MG63 (cell line): ENCODE data around the gene TNIK. TPM values are rescaled to one million over a fixed set of nuclear protein-coding genes. Genes with fewer than 3 reads are reported as not detected.
A peak's percentile ranks its signal among the peaks of the same experiment; 100 is the strongest.
"Not testable (repeated sequence)": the region's sequence is repeated elsewhere in the genome, so short reads cannot be mapped to it uniquely, and the experiment has no call there.

ENCODE experiments used
- DNase-seq: peaks from one replicate; pipeline ENCODE4 v3.0.0-alpha.2; 2020
- H3K27me3 ChIP-seq: fragments of 250-450 bp; sonication (Bioruptor Pico); 2 replicates; pipeline ENCODE4 v1.5.1; 2020; ENCODE audit warnings: mild to moderate bottlenecking, moderate library complexity
- H3K36me3 ChIP-seq: fragments of 250-450 bp; sonication (Bioruptor Pico); 2 replicates; pipeline ENCODE4 v1.5.1; 2020; ENCODE audit warnings: mild to moderate bottlenecking, moderate library complexity
- H3K4me3 ChIP-seq: fragments of 250-450 bp; sonication (Bioruptor Pico); 2 replicates; pipeline ENCODE4 v1.5.1; 2020; ENCODE audit warnings: mild to moderate bottlenecking, moderate library complexity
- H3K9me3 ChIP-seq: fragments of 250-450 bp; sonication (Bioruptor Pico); 2 replicates; pipeline ENCODE4 v1.5.1; 2020; ENCODE audit warnings: mild to moderate bottlenecking, moderate library complexity
- total RNA-seq: library from RNA; depleted of rRNA; stranded (reverse); fragments of >200 nt; shearing (Covaris generic); gene quantifications from 2 replicates; pipeline ENCODE4 v1.2.3, GENCODE V29; 2014; ENCODE audit warnings: low replicate concordance

The TNIK gene
- total RNA-seq, 1 experiment from 2014 or later, result 0.07 TPM

DNA sequence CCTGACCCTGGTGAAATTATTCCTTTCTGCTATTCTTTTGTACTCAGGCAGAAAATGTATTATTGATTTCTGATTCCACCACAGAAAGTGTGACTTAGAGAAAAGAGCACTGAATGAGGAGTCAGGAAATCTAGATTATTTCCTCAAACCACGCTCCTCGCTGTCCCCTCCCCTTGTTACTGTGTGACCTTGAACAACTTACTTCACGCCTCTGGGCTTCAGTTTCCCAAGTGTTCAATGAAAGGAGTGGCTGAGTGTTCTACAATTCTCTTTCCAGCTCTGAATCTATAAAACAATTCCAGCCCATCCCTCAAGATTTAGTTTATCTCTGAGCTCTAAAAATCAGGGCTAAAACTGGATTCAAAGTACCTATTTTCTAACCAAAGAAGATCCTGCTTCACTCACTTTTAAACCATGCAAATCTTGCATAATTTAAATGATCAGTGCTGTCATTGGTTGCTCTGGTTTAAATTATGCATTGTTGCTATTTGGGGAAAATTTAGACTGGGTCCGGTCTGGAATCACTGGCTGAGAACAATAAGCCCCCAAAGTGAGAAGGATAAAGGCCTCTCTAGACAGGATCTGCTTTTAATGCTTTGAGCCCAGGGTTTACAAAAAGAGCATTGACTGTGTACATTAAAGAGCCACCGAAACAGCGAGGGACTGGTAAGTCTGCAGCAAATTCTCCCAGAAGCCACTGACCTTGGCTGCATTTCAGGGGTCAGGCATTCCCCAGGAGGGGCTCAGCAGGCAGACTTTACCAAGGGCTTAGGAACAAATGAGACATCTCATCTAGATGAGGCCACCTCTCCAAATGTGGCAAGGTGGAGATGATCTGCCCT, 3.2 kb downstream of the TNIK start:
- DNase-seq, result no peak
- no peaks in the 10 kb centered on the region for H3K9me3 ChIP-seq
- H3K27me3 ChIP-seq, result peaks cover 20% of the 10 kb centered on the region
- no peaks in the 10 kb centered on the region for H3K36me3 ChIP-seq
- no peak overlapping the region for H3K4me3 ChIP-seq

GRCh38 chr3:171455603-171456550, 4.3 kb downstream of the TNIK start:
- no peak for DNase-seq
- Histone ChIP-seq H3K36me3 (no peaks in the 10 kb centered on the region), H3K27me3 (peaks cover 14% of the 10 kb centered on the region)

GRCh38 chr3:171454041-171454440, 6.2 kb downstream of the TNIK start:
- peaks cover 6% of the 10 kb centered on the region; the same call in 1 of the 2 replicates for H3K27me3 ChIP-seq

More at GRCh38 chr3:171455603-171456550, 4.3 kb downstream of the TNIK start:
- Histone ChIP-seq H3K9me3 (no peaks in the 10 kb centered on the region), H3K4me3 (no peak overlapping the region)

DNA sequence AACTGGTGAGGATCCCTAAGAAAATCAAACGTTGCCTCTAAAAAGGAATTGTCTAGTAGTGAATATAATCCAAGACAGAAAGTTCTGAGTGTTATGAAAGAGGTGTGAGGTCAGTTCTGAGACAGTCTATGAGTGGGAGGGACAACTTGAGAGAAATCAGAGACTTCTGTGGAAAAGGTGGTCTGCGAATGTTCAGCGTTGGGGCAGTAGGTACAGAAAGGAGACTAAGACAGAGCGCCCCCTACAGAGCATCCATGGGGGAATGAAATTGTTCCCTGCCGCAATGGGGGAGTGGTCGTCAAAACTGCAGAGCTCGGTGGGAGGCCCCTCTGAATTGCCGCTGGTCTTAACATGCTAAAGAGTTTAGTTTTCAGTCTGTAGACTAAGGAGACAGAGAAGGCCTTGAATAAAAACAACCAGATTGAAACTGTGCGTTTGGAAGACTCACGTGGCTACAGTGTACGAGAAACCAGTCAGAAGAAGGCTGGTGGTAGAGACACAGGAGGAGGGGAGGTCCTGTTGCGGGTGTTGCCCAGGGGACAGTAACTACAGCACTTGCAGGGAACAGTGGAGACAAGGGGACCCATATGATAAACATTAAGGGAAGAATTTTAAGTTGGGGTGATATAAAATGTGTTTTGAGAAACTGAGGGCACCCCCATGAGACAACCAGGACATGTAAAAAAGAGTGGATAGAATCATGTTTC, 6.9 kb downstream of the TNIK start:
- Histone ChIP-seq H3K4me3 (no peak overlapping the region), H3K9me3 (no peaks in the 10 kb centered on the region), H3K27me3 (peaks cover 2% of the 10 kb centered on the region; the same call in 1 of the 2 replicates), H3K36me3 (no peaks in the 10 kb centered on the region)
- no peak for DNase-seq

More at GRCh38 chr3:171454041-171454440, 6.2 kb downstream of the TNIK start:
- Histone ChIP-seq H3K36me3 (no peaks in the 10 kb centered on the region), H3K4me3 (no peak overlapping the region), H3K9me3 (no peaks in the 10 kb centered on the region)
- DNase-seq, result no peak

GRCh38 chr3:171452328-171452727, 7.9 kb downstream of the TNIK start:
- Histone ChIP-seq H3K27me3 (peaks cover 2% of the 10 kb centered on the region; the same call in 1 of the 2 replicates), H3K4me3 (no peak overlapping the region), H3K36me3 (no peaks in the 10 kb centered on the region), H3K9me3 (no peaks in the 10 kb centered on the region)
- no peak for DNase-seq

- H3K9me3 ChIP-seq, result no peaks in the 10 kb centered on the region
- H3K4me3 ChIP-seq, result no peak overlapping the region
- no peak for DNase-seq
- no peaks in the 10 kb centered on the region for H3K36me3 ChIP-seq
- peaks cover 2% of the 10 kb centered on the region; the same call in 1 of the 2 replicates for H3K27me3 ChIP-seq
Observed at GRCh38 chr3:171451915-171452314, 8.3 kb downstream of the TNIK start.

- H3K9me3 ChIP-seq, H3K4me3 ChIP-seq, H3K36me3 ChIP-seq, H3K27me3 ChIP-seq, DNase-seq: not testable (repeated sequence)
Observed at GRCh38 chr3:171447579-171447891, 12.7 kb downstream of the TNIK start.

DNA sequence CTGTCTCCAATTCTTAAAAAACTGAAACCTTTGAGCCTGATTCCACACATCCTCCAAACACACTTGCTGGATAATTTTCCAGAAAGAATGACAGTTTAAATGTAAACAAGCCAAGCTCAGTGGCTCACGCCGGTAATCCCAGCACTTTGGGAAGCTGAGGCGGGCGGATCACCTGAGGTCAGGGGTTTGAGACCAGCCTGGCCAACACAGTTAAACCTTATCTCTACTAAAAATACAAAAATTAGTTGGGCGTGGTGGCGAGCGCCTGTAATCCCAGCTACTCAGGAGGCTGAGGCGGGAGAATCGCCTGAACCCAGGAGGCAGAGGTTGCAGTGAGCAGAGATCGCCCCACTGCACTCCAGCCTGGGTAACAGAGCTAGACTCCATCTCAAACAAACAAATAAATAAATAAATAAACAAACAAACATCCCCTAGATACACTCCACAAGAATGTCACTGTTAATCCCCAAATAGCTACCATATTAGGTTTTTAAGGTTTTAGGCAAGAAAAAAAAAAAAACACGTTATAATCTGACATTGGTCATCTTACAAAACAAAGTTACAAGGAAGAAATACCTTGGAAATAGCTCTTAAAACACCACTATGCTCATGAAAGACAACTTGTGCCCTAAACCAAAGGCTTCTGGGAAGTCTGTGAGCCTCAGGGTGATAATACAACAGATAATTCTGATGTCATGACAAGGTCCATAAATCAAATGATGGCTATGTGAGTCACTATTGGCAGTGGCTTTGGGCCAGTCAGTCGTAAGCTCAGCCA, 13.2 kb downstream of the TNIK start:
- H3K36me3 ChIP-seq, result no peaks in the 10 kb centered on the region

GRCh38 chr3:171446301-171446700, 13.9 kb downstream of the TNIK start:
- H3K27me3 ChIP-seq, result peaks cover 2% of the 10 kb centered on the region
- H3K4me3 ChIP-seq, result no peak overlapping the region
- H3K9me3 ChIP-seq, result no peaks in the 10 kb centered on the region
- no peak for DNase-seq
- no peaks in the 10 kb centered on the region for H3K36me3 ChIP-seq

More for the DNA sequence above, 13.2 kb downstream of the TNIK start:
- peaks cover 2% of the 10 kb centered on the region for H3K27me3 ChIP-seq
- no peaks in the 10 kb centered on the region for H3K9me3 ChIP-seq
- DNase-seq, result peak; percentile 21
- no peak overlapping the region for H3K4me3 ChIP-seq

DNA sequence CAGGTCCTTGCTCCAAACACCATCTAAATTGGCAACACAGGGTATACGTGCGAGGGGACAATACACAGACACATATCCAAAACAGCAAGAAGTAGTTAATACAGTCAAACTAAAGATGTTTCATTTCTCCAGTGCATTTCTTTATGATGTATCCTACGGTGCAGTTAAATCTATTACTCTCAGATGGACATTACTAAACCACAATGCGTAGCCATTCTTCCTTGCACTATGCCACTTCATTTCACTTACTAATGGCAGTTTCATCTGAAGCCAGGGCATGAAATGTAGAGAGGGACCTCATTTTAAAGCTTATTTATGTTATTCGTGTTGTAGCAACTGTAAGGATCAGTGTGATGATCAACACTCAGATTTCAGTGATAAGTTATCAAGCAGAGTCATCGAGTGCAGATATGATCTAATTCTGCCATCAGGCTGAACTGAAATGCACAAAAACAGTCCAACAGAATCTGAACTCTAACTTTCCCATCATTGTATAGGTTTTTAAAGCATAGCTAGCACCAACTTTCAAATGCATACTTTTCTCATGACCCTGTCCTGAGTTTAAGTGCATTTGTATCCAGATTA, 14.5 kb downstream of the TNIK start:
- Histone ChIP-seq H3K4me3 (no peak overlapping the region), H3K9me3 (no peaks in the 10 kb centered on the region), H3K36me3 (no peaks in the 10 kb centered on the region), H3K27me3 (peaks cover 2% of the 10 kb centered on the region)
- no peak for DNase-seq

- H3K9me3 ChIP-seq, result no peaks in the 10 kb centered on the region
- no peak for DNase-seq
- no peaks in the 10 kb centered on the region for H3K36me3 ChIP-seq
- H3K4me3 ChIP-seq, result no peak overlapping the region
- H3K27me3 ChIP-seq, result peaks cover 2% of the 10 kb centered on the region
Observed at GRCh38 chr3:171444001-171444690, 16.1 kb downstream of the TNIK start.

DNA sequence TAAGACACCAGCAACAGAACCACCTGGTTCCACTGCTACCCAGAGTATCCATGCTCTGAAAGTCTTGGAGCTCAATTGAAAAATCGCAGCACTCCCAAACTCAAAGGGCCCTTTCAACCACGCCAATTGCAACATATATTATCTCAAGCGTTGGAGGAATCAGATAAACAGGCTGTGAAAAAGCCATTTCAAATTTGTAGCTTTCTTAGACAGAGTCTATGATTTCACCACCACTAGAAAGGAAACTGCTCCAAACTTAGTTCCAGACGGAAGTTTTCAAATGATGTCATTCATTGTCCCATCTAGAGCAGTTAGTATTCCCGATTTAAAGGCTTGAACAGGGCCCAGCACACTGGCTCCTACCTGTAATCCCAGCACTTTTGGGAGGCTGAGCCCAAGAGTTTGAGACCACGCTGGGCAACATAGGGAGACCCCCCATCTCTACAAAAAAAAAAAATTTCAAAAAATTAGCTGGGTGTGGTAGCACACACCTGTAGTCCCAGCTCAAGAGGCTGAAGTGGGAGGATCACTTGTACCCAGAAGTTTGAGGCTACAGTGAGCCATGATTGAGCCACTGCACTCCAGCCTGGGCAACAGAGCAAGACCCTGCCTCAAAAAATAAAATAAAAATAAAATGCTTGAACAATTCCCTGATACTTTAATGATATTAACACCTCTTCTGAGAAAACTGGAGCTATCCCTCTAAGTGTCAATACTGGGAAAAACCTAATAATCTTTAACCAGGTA, 16.8 kb downstream of the TNIK start:
- H3K4me3 ChIP-seq, result no peak overlapping the region
- no peaks in the 10 kb centered on the region for H3K9me3 ChIP-seq
- DNase-seq, result no peak
- H3K27me3 ChIP-seq, result no peaks in the 10 kb centered on the region; the same call in 1 of the 2 replicates
- no peaks in the 10 kb centered on the region for H3K36me3 ChIP-seq

GRCh38 chr3:171442184-171442583, 18.0 kb downstream of the TNIK start:
- DNase-seq, result no peak
- H3K4me3 ChIP-seq, result no peak overlapping the region
- no peaks in the 10 kb centered on the region for H3K9me3 ChIP-seq
- H3K36me3 ChIP-seq, result no peaks in the 10 kb centered on the region
- H3K27me3 ChIP-seq, result no peaks in the 10 kb centered on the region; the same call in 1 of the 2 replicates

DNA sequence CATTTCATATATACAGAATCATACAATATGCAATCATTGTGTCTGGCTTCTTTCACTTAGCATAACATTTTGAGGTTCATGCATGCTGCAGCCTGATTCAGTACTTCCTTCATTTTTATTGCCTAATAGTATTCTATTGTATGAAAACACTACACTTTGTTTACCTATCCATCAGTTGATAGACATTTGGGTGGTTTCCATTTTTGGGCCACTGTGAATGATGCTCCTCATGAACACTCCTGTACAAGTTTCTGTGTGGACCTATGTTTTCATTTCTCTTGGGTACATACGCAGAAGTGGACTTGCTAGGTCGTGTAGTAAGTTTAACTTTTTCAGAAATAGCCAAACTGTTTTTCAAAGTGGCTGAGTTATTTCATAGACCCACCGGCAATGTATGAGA, 18.8 kb downstream of the TNIK start:
- H3K27me3 ChIP-seq, result no peaks in the 10 kb centered on the region; the same call in 1 of the 2 replicates
- no peaks in the 10 kb centered on the region for H3K36me3 ChIP-seq
- H3K9me3 ChIP-seq, result no peaks in the 10 kb centered on the region
- DNase-seq, result no peak
- H3K4me3 ChIP-seq, result no peak overlapping the region

DNA sequence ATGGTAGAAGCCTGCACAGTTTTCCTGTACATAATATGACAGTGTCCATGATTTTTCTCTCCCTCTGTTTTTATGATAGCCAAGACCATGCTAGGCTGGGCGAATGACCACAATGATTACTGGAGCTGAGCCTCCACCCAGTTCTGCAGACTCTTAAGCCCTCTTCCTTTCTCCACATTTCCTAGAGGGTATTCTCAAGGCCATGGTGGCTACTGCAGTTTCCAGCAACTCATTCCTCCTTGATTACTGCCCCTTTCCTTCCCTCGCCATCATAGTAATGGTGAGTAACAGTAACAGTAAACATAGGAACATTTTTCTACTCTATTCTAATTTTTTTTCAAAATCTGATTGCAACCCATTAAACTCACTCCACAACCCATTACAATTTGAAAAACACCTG, 20.2 kb downstream of the TNIK start:
- H3K9me3 ChIP-seq, result no peaks in the 10 kb centered on the region
- H3K36me3 ChIP-seq, result no peaks in the 10 kb centered on the region
- H3K27me3 ChIP-seq, result no peaks in the 10 kb centered on the region; the same call in 1 of the 2 replicates
- no peak for DNase-seq
- no peak overlapping the region for H3K4me3 ChIP-seq
